HEK293 (cell line): Measurements from ENCODE around the gene SUFU.

Source experiments
- CTCF ChIA-PET: fragments of 350-600 bp; formaldehyde crosslinking; extraction: SDS; loops from one replicate; lab custom pipeline; 2021; ENCODE audit warnings: antibody characterized with exemption; lab: Yijun Ruan, JAX
- POLR2A ChIA-PET: fragments of 300-600 bp; formaldehyde crosslinking; extraction: SDS; loops from one replicate; lab custom pipeline; 2020; ENCODE audit warnings: antibody characterized with exemption, inconsistent platforms; lab: Yijun Ruan, JAX
- H3K27ac ChIP-seq: fragments of 200-500 bp; sonication (Bioruptor generic); 2 replicates; pipeline ENCODE4 v1.5.1; 2014; ENCODE audit warnings: low read depth, low read length, control low read depth, inconsistent platforms; ENCODE audit errors: extremely low read depth
- H3K36me3 ChIP-seq, 2 experiments: fragments of 200-500 bp in 1 of 2; sonication (Bioruptor generic) in 1 of 2; 1 replicate in 1 of 2; 2 replicates in 1 of 2; pipeline ENCODE4 v1.5.1; 2014 to 2017; ENCODE audit warnings: inconsistent platforms in 2 of 2, low read length in 2 of 2; ENCODE audit not compliant: control insufficient read depth in 2 of 2, insufficient read depth in 1 of 2
- H3K4me1 ChIP-seq: fragments of 200-500 bp; sonication (Bioruptor generic); 2 replicates; pipeline ENCODE4 v1.5.1; 2014; ENCODE audit warnings: mild to moderate bottlenecking, low read length, inconsistent platforms; ENCODE audit not compliant: control insufficient read depth, insufficient read depth
- H3K4me3 ChIP-seq: 2 replicates; pipeline ENCODE4 v1.5.1; 2011; ENCODE audit warnings: low read depth, mild to moderate bottlenecking, control low read depth, low read length, moderate library complexity
- H3K9me3 ChIP-seq: fragments of 200-500 bp; sonication (Bioruptor generic); 2 replicates; pipeline ENCODE4 v1.5.1; 2014; ENCODE audit warnings: low read depth, low read length, inconsistent platforms; ENCODE audit not compliant: control insufficient read depth, insufficient read depth
- ATF2 ChIP-seq: fragments of 450-650 bp; formaldehyde crosslinking; IDR thresholded peaks from 2 replicates; pipeline ENCODE4 v1.5.1; 2016; ENCODE audit warnings: missing biosample characterization, missing genetic modification characterization, low read depth
- HOXD13 ChIP-seq: sonication (generic); formaldehyde crosslinking; IDR thresholded peaks from 2 replicates; pipeline ENCODE4 v1.8.0; 2022; ENCODE audit warnings: missing genetic modification reagents, borderline replicate concordance
- KLF16 ChIP-seq: fragments of 450-650 bp; formaldehyde crosslinking; IDR thresholded peaks from 2 replicates; pipeline ENCODE4 v1.5.1; 2017; ENCODE audit warnings: missing biosample characterization, missing genetic modification characterization
- KLF8 ChIP-seq: fragments of 450-650 bp; formaldehyde crosslinking; IDR thresholded peaks from 2 replicates; pipeline ENCODE4 v1.5.1; 2016; ENCODE audit warnings: missing biosample characterization, missing genetic modification characterization
- PRDM2 ChIP-seq: fragments of 450-650 bp; formaldehyde crosslinking; IDR thresholded peaks from 2 replicates; pipeline ENCODE4 v1.5.1; 2016; ENCODE audit warnings: missing biosample characterization, missing genetic modification characterization, borderline replicate concordance
- SETDB1 ChIP-seq: IDR thresholded peaks from one replicate; pipeline ENCODE4 v1.6.1; 2017; ENCODE audit warnings: mild to moderate bottlenecking, low read length, moderate library complexity, mixed read lengths; ENCODE audit not compliant: insufficient read length
- SP7 ChIP-seq: fragments of 450-650 bp; formaldehyde crosslinking; IDR thresholded peaks from 2 replicates; pipeline ENCODE4 v1.5.1; 2016; ENCODE audit warnings: missing biosample characterization, missing genetic modification characterization
- ZBTB1 ChIP-seq: fragments of 450-650 bp; formaldehyde crosslinking; IDR thresholded peaks from 2 replicates; pipeline ENCODE4 v1.5.1; 2016; ENCODE audit warnings: missing biosample characterization, missing genetic modification characterization
- ZNF155 ChIP-seq: fragments of 450-650 bp; formaldehyde crosslinking; IDR thresholded peaks from 2 replicates; pipeline ENCODE4 v1.5.1; 2016; ENCODE audit warnings: missing biosample characterization, missing genetic modification characterization
- ZNF223 ChIP-seq: fragments of 450-650 bp; formaldehyde crosslinking; IDR thresholded peaks from 2 replicates; pipeline ENCODE4 v1.5.1; 2016; ENCODE audit warnings: missing biosample characterization, missing genetic modification characterization
- ZNF239 ChIP-seq: fragments of 450-650 bp; formaldehyde crosslinking; IDR thresholded peaks from 2 replicates; pipeline ENCODE4 v1.5.1; 2016; ENCODE audit warnings: missing biosample characterization, missing genetic modification characterization
- ZNF274 ChIP-seq, 2 experiments: fragments of 200-500 bp in 1 of 2; fragments of 450-650 bp in 1 of 2; sonication (Bioruptor generic) in 1 of 2; formaldehyde crosslinking in 1 of 2; IDR thresholded peaks; 2 replicates each; pipeline versions ENCODE4 v1.5.1 to v1.6.1; 2014 to 2016; ENCODE audit warnings: borderline replicate concordance in 1 of 2, inconsistent platforms in 1 of 2, low read length in 1 of 2, missing biosample characterization in 1 of 2, missing genetic modification characterization in 1 of 2
- ZNF324 ChIP-seq: fragments of 450-650 bp; formaldehyde crosslinking; IDR thresholded peaks from 2 replicates; pipeline ENCODE4 v1.5.1; 2016; ENCODE audit warnings: missing biosample characterization, missing genetic modification characterization
- ZNF391 ChIP-seq: fragments of 450-650 bp; formaldehyde crosslinking; IDR thresholded peaks from 2 replicates; pipeline ENCODE4 v1.5.1; 2016; ENCODE audit warnings: low read depth, missing biosample characterization, missing genetic modification characterization, borderline replicate concordance
- ZNF580 ChIP-seq: fragments of 450-650 bp; formaldehyde crosslinking; IDR thresholded peaks from 2 replicates; pipeline ENCODE4 v1.5.1; 2016; ENCODE audit warnings: missing biosample characterization, missing genetic modification characterization
- ZNF585B ChIP-seq: fragments of 450-650 bp; formaldehyde crosslinking; IDR thresholded peaks from 2 replicates; pipeline ENCODE4 v1.5.1; 2016; ENCODE audit warnings: missing biosample characterization, missing genetic modification characterization
- ZNF626 ChIP-seq: fragments of 450-650 bp; sonication (Bioruptor Pico); formaldehyde crosslinking; IDR thresholded peaks from 2 replicates; pipeline ENCODE4 v1.5.1; 2018; ENCODE audit warnings: missing biosample characterization, missing genetic modification characterization, inconsistent platforms
- ZNF701 ChIP-seq: fragments of 450-650 bp; formaldehyde crosslinking; IDR thresholded peaks from 2 replicates; pipeline ENCODE4 v1.5.1; 2016; ENCODE audit warnings: missing biosample characterization, missing genetic modification characterization
- ZSCAN23 ChIP-seq: fragments of 450-650 bp; formaldehyde crosslinking; IDR thresholded peaks from 2 replicates; pipeline ENCODE4 v1.5.1; 2016; ENCODE audit warnings: missing biosample characterization, missing genetic modification characterization

The SUFU gene

GRCh38 chr10:102564209-102564834 lies 60.5 kb downstream of the SUFU start:
- no peaks in the 10 kb centered on the region for H3K36me3 ChIP-seq
- no peak overlapping the region for H3K27ac ChIP-seq
- TF ChIP-seq ZSCAN23 (tag by site-specific recombination) (no peak), KLF16 (tag by site-specific recombination) (no peak), ZBTB1 (tag by site-specific recombination) (no peak), ZNF391 (tag by site-specific recombination) (no peak), SP7 (tag by site-specific recombination) (no peak), ZNF324 (tag by site-specific recombination) (no peak), ZNF274 (IDR thresholded peaks at IDR 0.05; ENCODE audit: low read length) (no peak), ZNF274 (tag by site-specific recombination; IDR thresholded peaks at IDR 0.05; ENCODE audit: borderline replicate concordance) (no peak)
- ChIA-PET CTCF (interaction anchor here (0.5 to 2.0 kb wide), 4 partner anchors 20 to 294 kb away, joined by 3 to 9 read pairs (median 4); no protein-coding TSS in a partner anchor), POLR2A (no interaction called here)
- H3K4me3 ChIP-seq = no peak overlapping the region
- no peaks in the 10 kb centered on the region for H3K4me1 ChIP-seq
- H3K9me3 ChIP-seq = no peaks in the 10 kb centered on the region

- no peaks in the 10 kb centered on the region for H3K4me1 ChIP-seq
- no peak overlapping the region for H3K4me3 ChIP-seq
- no peaks in the 10 kb centered on the region for H3K9me3 ChIP-seq
- TF ChIP-seq SETDB1 = no peak
- no peak for TF ChIP-seq ZNF155
- no peak for TF ChIP-seq KLF8 (tag by site-specific recombination)
- no peak for TF ChIP-seq PRDM2
- no peak for TF ChIP-seq ZNF580
- no peak for TF ChIP-seq ZNF239
- no peak for TF ChIP-seq ZNF701 (tag by site-specific recombination)
- no peak for TF ChIP-seq ATF2 (tag by site-specific recombination)
- no peak for TF ChIP-seq ZNF223
- no peak for TF ChIP-seq ZNF585B (tag by site-specific recombination)
- no peak for TF ChIP-seq HOXD13 (CRISPR knock-in tag)
- TF ChIP-seq ZNF626 (tag by site-specific recombination) = no peak
- H3K36me3 ChIP-seq = no peaks in the 10 kb centered on the region
- POLR2A ChIA-PET = interaction anchor here (0.7 kb wide), 1 partner anchor 204 kb away, joined by 4 read pairs; no protein-coding TSS in a partner anchor
- CTCF ChIA-PET = interaction anchor here (0.6 to 2.0 kb wide), 3 partner anchors 18 to 636 kb away, joined by 3 to 9 read pairs (median 3); no protein-coding TSS in a partner anchor
- H3K27ac ChIP-seq = no peak overlapping the region
These were observed 62.0 kb downstream of the SUFU start for GRCh38 chr10:102565793-102566192.
